AG09309 (cell line): Measurements from ENCODE around the gene ATG13.
"Not testable (repeated sequence)": the region's sequence is repeated elsewhere in the genome, so short reads cannot be mapped to it uniquely, and the experiment has no call there.

Experiments used
- DNase-seq: peaks from one replicate; pipeline ENCODE4 v3.0.0-alpha.2; 2010; ENCODE audit warnings: low read depth
- H3K4me3 ChIP-seq: 2 replicates; pipeline ENCODE4 v1.5.1; 2011; ENCODE audit warnings: mild to moderate bottlenecking, low read depth, low read length, moderate library complexity; ENCODE audit not compliant: control insufficient read depth
- TF ChIP-seq, protein P1 (sequence below): IDR thresholded peaks from 2 replicates; pipeline ENCODE4 v1.5.1; 2011; ENCODE audit warnings: mild to moderate bottlenecking, low read depth, low read length, inconsistent platforms; ENCODE audit not compliant: insufficient read depth, control insufficient read depth; ENCODE audit errors: missing control alignments

The ATG13 gene

GRCh38 chr11:46665356-46665755, 48.0 kb downstream of the ATG13 start:
- TF ChIP-seq, protein P1, sequence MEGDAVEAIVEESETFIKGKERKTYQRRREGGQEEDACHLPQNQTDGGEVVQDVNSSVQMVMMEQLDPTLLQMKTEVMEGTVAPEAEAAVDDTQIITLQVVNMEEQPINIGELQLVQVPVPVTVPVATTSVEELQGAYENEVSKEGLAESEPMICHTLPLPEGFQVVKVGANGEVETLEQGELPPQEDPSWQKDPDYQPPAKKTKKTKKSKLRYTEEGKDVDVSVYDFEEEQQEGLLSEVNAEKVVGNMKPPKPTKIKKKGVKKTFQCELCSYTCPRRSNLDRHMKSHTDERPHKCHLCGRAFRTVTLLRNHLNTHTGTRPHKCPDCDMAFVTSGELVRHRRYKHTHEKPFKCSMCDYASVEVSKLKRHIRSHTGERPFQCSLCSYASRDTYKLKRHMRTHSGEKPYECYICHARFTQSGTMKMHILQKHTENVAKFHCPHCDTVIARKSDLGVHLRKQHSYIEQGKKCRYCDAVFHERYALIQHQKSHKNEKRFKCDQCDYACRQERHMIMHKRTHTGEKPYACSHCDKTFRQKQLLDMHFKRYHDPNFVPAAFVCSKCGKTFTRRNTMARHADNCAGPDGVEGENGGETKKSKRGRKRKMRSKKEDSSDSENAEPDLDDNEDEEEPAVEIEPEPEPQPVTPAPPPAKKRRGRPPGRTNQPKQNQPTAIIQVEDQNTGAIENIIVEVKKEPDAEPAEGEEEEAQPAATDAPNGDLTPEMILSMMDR: no peak
- no peak for DNase-seq
- no peak overlapping the region for H3K4me3 ChIP-seq

DNA sequence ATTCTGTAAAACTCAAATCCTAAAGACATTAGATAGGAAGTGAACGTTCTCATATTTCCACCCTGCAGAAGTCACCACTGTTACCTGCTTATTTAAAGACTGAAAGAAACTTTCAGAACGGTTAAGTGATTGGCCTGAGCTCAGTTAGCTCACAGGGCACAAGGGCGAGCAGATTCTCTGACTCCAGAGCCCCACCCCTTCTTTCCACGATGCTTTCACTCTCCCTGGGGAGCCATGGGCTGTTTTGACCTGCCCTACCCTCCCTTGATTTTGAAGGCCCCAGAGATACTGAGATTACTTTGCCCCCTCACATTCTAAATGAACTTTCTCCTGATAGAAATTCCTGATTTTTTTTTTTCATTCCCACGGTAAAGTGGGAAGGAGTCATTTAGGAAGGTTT, 49.2 kb downstream of the ATG13 start:
- H3K4me3 ChIP-seq: no peak overlapping the region
- no peak for DNase-seq
- TF ChIP-seq, protein P1: no peak

DNA sequence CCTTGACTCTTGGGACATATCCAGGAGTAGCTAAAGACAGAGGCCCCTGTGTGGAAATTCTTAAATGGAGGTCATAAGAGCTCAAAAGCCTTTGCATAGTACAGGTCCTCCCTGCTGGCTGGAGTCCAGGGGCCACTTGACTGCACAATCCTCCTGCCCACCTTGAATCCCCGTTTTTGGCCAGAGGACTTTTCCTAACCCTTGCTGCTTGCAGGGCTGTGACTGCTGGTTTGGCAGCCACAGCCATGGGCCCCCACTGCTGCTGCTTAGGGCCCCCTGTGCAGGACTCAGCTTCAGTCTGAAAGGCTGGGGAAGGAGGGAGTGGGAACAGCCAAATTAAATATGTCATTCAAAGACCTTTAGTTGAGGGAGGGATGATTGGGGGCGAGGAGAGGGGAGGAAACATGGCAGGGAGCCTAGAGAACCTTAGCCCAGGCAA, 49.7 kb downstream of the ATG13 start:
- no peak overlapping the region for H3K4me3 ChIP-seq
- TF ChIP-seq, protein P1: no peak
- DNase-seq: no peak

DNA sequence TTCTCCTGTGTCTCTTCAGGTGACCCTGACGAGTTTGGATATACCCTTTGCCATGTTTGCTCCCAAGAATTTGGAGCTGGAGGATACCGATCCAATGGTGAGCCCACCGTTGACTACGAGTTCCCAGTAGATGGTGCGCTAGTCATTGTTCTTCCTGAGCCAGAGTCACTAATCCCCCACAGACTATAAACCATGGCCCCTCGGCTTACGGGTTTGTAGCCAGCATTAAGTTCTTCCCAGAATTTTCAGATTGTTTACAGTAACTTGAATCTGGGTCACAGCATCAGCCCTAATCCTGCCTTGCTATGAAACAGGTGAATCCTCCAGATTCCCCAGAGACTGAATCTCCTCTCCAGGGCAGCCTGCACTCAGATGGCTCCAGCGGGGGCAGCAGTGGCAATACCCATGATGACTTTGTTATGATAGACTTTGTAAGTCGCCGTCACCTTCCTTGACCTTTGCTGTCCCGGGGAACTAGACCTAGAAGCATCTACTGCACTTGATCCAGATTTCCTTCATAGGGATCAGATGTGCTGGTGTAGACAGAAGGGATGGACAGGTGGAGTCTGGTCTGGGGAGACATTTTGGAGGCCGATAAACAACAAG, 51.2 kb downstream of the ATG13 start:
- DNase-seq: no peak
- H3K4me3 ChIP-seq: no peak overlapping the region
- TF ChIP-seq, protein P1: no peak

- no peak for DNase-seq
- TF ChIP-seq, protein P1: peak; percentile 23
- no peak overlapping the region for H3K4me3 ChIP-seq
Observed at GRCh38 chr11:46669711-46670139, 52.4 kb downstream of the ATG13 start.

- DNase-seq, H3K4me3 ChIP-seq: not testable (repeated sequence)
Observed at GRCh38 chr11:46670521-46670920, 53.2 kb downstream of the ATG13 start.

DNA sequence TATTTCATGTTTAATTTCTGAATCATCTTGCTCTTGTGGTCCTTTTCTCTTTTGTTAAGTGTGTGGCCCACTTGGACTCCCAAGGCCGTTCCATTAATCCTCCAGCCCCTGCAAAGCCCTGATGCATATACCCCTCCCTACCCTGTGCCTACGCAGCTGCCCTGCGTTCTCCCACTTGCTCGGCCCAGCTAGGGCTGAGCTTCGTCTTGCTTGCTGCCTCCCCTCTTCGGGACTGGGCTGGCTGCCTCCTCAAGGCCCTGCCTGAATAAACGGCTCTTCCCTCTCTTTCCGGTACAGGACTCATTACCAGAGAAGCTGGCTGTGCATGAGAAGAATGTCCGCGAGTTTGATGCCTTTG, 54.6 kb downstream of the ATG13 start:
- no peak overlapping the region for H3K4me3 ChIP-seq
- TF ChIP-seq, protein P1: no peak
- DNase-seq: no peak
